ENCODE data around the gene ESYT2.

DNA sequence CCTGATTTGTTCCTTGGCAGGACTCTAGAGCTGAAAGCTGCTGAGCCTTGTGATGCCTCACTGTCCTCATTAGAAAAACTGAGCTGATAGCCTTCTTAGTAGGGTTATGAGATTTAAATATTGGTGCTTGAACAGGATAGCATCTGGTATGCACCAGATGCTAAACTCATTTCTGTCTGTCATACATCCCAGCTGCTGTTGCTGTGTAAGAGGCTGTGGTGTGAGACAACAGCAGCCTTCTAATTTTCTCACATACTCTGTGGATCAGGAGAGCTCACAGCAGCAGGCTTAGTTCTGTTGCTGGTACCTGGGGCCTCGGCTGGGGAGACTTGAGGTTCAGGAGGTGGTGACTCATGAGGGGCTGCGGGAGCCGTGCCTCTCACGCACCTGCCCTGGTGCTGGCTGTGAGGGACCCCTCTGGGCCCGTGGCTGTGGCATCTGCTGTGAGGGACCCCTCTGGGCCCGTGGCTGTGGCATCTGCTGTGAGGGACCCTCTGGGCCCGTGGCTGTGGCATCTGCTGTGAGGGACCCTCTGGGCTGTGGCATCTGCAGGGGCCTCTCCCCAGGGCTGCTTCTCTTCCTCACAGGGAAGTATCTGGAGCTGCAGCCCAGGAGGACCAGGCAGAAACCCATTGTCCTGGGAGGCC, 39.6 kb upstream of the ESYT2 start:
- TF ChIP-seq, protein P1, sequence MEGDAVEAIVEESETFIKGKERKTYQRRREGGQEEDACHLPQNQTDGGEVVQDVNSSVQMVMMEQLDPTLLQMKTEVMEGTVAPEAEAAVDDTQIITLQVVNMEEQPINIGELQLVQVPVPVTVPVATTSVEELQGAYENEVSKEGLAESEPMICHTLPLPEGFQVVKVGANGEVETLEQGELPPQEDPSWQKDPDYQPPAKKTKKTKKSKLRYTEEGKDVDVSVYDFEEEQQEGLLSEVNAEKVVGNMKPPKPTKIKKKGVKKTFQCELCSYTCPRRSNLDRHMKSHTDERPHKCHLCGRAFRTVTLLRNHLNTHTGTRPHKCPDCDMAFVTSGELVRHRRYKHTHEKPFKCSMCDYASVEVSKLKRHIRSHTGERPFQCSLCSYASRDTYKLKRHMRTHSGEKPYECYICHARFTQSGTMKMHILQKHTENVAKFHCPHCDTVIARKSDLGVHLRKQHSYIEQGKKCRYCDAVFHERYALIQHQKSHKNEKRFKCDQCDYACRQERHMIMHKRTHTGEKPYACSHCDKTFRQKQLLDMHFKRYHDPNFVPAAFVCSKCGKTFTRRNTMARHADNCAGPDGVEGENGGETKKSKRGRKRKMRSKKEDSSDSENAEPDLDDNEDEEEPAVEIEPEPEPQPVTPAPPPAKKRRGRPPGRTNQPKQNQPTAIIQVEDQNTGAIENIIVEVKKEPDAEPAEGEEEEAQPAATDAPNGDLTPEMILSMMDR (conservative IDR thresholded peaks at IDR 0.05; ENCODE audit: low read depth, low read length): no peak
- TF ChIP-seq EZH2 (IDR thresholded peaks at IDR 0.05; ENCODE audit: borderline replicate concordance, low read depth, low read length, poor library complexity, severe bottlenecking): no peak

Measured in A673 (cell line).